ENCODE data around the gene KRT35. TPM values are rescaled to one million over a fixed set of nuclear protein-coding genes. Genes with fewer than 3 reads are reported as not detected.

Gene KRT35
- total RNA-seq, 1 donor from 2014 or later: not detected

- DNase-seq (ENCODE audit: low spot score): no peak
- no peaks in the 10 kb centered on the region for H3K9me3 Mint-ChIP-seq (ENCODE audit: unreplicated experiment)
- H3K27me3 Mint-ChIP-seq (ENCODE audit: unreplicated experiment): peaks cover 1% of the 10 kb centered on the region
- H3K27ac Mint-ChIP-seq (ENCODE audit: unreplicated experiment): no peak overlapping the region
- H3K36me3 Mint-ChIP-seq (ENCODE audit: low read depth, unreplicated experiment): no peaks in the 10 kb centered on the region
- H3K4me1 Mint-ChIP-seq (ENCODE audit: unreplicated experiment): no peaks in the 10 kb centered on the region
- no peak for TF ChIP-seq CTCF (IDR thresholded peaks at IDR 0.05; ENCODE audit: unreplicated experiment)
- no peak overlapping the region for H3K4me3 Mint-ChIP-seq (ENCODE audit: unreplicated experiment)
Observed at GRCh38 chr17:41442739-41443138, 38.2 kb downstream of the KRT35 start.

DNA sequence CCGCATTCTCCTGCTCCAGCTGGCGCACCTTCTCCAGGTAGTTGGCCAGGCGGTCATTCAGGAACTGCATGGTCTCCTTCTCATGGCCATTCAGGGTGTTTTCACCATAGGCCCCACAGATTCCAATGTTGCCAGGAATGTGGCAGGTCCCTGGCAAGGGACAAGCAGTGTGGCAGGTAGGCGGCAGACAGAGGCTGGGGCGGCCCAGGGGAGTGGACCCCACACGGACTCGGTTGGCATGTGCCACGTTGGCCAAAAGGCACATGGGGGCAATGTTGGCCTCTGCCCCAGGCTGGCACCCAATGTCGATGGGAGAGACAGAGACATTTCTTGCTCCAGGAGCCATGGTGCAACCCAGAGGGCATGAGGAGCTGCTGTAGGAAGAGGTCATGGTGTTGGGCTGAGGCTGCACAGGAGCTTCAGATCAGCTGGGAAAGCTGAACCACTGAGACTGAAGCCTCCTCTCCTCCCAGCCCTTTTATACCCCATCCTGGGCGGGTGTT, 40.4 kb downstream of the KRT35 start, which contains the start of gene KRT38:
Gene KRT38, minus strand, starts transcription at position 453 of the 503 bp plus-strand sequence. Its CDS starts 62 bp downstream, at position 391.
- H3K27ac Mint-ChIP-seq (ENCODE audit: unreplicated experiment): no peak within 1 kb of the TSS
- no peak for DNase-seq (ENCODE audit: low spot score)
- H3K9me3 Mint-ChIP-seq (ENCODE audit: unreplicated experiment): no peaks in the 10 kb centered on the region
- H3K27me3 Mint-ChIP-seq (ENCODE audit: unreplicated experiment): peaks cover 1% of the 10 kb centered on the region
- no peaks in the 10 kb centered on the region for H3K4me1 Mint-ChIP-seq (ENCODE audit: unreplicated experiment)
- H3K36me3 Mint-ChIP-seq (ENCODE audit: low read depth, unreplicated experiment): no peaks in the 10 kb centered on the region
- no peak for TF ChIP-seq CTCF (IDR thresholded peaks at IDR 0.05; ENCODE audit: unreplicated experiment)
- H3K4me3 Mint-ChIP-seq (ENCODE audit: unreplicated experiment): no peak within 1 kb of the TSS

DNA sequence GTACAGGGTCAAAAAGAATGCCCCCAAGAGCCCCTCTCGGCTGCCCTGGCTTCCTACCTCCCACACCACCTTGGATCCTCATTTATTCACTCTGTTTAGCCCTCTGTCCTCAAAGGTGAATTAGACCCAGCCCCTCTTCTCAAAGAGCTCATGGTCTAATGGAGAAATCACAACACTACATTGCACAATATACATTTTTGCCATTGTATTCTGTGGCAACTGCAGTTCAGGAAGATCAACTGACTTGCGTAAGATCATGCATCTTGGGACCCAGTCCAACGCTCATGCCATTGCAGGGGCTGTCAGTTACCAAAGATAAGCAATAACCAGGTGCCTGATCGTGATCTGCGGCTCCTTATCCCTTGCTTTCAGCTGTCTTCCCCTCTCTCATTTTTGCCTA, 41.6 kb downstream of the KRT35 start:
- Mint-ChIP-seq H3K27me3 (ENCODE audit: unreplicated experiment) (peaks cover 1% of the 10 kb centered on the region), H3K4me1 (ENCODE audit: unreplicated experiment) (no peaks in the 10 kb centered on the region), H3K27ac (ENCODE audit: unreplicated experiment) (no peak overlapping the region), H3K36me3 (ENCODE audit: low read depth, unreplicated experiment) (no peaks in the 10 kb centered on the region), H3K9me3 (ENCODE audit: unreplicated experiment) (no peaks in the 10 kb centered on the region), H3K4me3 (ENCODE audit: unreplicated experiment) (no peak overlapping the region)
- no peak for DNase-seq (ENCODE audit: low spot score)
- no peak for TF ChIP-seq CTCF (IDR thresholded peaks at IDR 0.05; ENCODE audit: unreplicated experiment)

DNA sequence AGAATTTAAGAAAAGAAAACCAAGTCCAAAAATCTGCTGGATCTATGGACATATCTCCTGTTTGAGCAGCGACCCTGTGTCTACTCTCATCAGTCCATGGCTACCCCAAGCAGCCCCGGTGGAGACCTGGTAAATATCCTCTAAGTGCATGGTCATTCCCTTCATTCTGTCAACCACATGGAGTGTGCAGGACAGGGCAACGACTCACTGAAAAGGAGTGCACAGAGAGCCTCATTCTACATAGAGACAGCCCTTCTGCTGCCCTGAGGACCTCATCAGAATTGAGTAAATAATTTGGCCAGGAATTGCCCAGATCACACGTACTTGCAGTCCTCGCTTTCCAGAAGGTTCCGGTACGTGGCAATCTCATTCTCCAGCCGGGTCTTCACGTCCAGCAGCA, 43.2 kb downstream of the KRT35 start:
- DNase-seq (ENCODE audit: low spot score): no peak
- no peaks in the 10 kb centered on the region for H3K4me1 Mint-ChIP-seq (ENCODE audit: unreplicated experiment)
- no peak overlapping the region for H3K27ac Mint-ChIP-seq (ENCODE audit: unreplicated experiment)
- H3K9me3 Mint-ChIP-seq (ENCODE audit: unreplicated experiment): no peaks in the 10 kb centered on the region
- no peak overlapping the region for H3K4me3 Mint-ChIP-seq (ENCODE audit: unreplicated experiment)
- no peak for TF ChIP-seq CTCF (IDR thresholded peaks at IDR 0.05; ENCODE audit: unreplicated experiment)
- H3K36me3 Mint-ChIP-seq (ENCODE audit: low read depth, unreplicated experiment): no peaks in the 10 kb centered on the region
- H3K27me3 Mint-ChIP-seq (ENCODE audit: unreplicated experiment): peaks cover 1% of the 10 kb centered on the region

- TF ChIP-seq CTCF (IDR thresholded peaks at IDR 0.05; ENCODE audit: unreplicated experiment): no peak
- no peak overlapping the region for H3K27ac Mint-ChIP-seq (ENCODE audit: unreplicated experiment)
- no peak overlapping the region for H3K4me3 Mint-ChIP-seq (ENCODE audit: unreplicated experiment)
- no peaks in the 10 kb centered on the region for H3K4me1 Mint-ChIP-seq (ENCODE audit: unreplicated experiment)
- no peaks in the 10 kb centered on the region for H3K36me3 Mint-ChIP-seq (ENCODE audit: low read depth, unreplicated experiment)
- peaks cover 1% of the 10 kb centered on the region for H3K27me3 Mint-ChIP-seq (ENCODE audit: unreplicated experiment)
- H3K9me3 Mint-ChIP-seq (ENCODE audit: unreplicated experiment): no peaks in the 10 kb centered on the region
- DNase-seq (ENCODE audit: low spot score): no peak
Observed at GRCh38 chr17:41437254-41437653, 43.7 kb downstream of the KRT35 start.

All from endothelial cell (in vitro differentiated cells).